Liver (tissue), 2 donors: Measurements from ENCODE around the gene EIF4G1.

Experiments
- GABPA ChIP-seq, 2 donors: IDR thresholded peaks in 1 of 2; conservative IDR thresholded peaks in 1 of 2; 2 replicates each; pipeline ENCODE4 v1.6.1; 2016; ENCODE audit warnings: antibody characterized with exemption in 2 of 2, mild to moderate bottlenecking in 1 of 2, moderate library complexity in 1 of 2
- JUND ChIP-seq, 2 donors: IDR thresholded peaks; 2 replicates each; pipeline ENCODE4 v1.6.1; 2016; ENCODE audit warnings: antibody characterized with exemption in 2 of 2
- ZBTB33 ChIP-seq: IDR thresholded peaks from 2 replicates; pipeline ENCODE4 v1.6.1; 2016; ENCODE audit warnings: antibody characterized with exemption
- donor health status: healthy.

DNA sequence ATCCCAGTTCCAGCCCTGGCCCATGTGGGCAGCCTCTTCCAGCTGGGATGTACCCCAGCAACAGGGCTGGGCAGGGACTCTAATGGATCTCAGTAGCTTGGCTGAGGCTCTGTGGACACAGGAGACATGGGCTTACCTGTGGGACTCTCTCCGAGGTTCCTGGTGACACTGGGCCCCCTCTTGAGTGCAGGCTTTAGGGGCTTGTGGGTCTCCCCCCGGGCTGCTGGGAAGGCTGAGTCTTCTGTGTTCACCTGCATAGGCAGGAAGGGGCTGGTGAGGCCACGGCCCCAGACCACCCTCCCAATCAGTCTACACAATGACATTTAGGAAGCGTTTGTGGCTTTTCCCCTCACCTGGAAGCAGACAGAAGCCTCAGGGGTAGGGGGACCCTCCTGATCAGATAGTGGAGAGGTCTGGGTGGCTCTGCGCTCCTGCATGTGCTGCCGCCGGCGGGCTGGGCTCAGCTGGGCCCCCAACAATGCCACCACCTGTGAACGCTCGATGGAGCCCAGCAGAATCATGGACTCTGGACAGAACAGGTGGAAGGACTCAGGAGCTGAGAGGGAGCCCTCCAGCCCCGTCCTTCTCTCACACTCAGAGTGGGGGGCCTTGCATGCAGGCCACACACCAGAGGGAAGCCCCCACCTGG, 38.6 kb downstream of the EIF4G1 start:
- TF ChIP-seq JUND (IDR thresholded peaks at IDR 0.05) = no peak
- no peak for TF ChIP-seq GABPA (IDR thresholded peaks at IDR 0.05 in 1 of 2, conservative IDR thresholded peaks at IDR 0.05 in 1 of 2)
- TF ChIP-seq ZBTB33 = no peak
